DMS53 (cell line): ENCODE measurements around the gene SEMA6B.

ENCODE experiments used
- DNase-seq: peaks from one replicate; lab custom pipeline; 2025; lab: John Stamatoyannopoulos, UW

Gene SEMA6B

DNA sequence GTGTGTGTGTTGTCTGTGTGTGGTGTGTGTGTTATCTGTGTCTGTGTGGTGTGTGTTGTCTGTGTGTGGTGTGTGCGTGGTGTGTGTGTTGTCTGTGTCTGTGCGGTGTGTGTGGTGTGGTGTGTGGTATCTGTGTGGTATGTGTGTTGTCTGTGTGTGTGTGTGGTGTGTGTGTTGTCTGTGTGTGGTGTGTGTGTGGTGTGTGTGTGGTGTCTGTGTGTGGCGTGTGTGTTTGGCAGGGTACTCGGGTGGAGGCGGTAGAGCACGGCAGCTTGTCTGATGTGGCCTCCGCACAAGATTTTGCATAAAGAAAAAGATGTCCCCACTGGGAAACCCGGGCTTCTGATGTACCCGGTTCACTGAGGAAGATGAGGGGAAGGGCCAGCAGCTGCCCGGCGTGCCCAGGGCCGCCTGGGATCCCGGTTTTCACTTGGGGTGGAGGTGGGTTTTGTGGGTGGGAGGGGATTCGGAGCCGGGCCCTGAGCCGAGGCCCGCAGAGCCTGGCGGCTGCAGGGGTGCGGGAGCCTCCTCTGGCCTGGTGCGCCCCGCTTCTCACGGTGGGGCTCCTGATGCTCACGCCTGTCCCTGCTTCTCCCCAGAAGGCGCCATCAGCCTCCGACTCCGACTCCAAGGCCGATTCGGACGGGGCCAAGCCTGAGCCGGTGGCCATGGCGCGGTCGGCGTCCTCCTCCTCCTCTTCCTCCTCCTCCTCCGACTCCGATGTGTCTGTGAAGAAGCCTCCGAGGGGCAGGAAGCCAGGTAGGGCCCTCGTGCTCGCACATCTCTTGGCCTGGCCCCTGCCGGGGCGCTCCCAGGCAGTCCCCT, 66.2 kb downstream of the SEMA6B start:
- no peak for DNase-seq
